HG03460 (cell line): ENCODE measurements around the gene RUNDC3A.
"Not testable (repeated sequence)": the region's sequence is repeated elsewhere in the genome, so short reads cannot be mapped to it uniquely, and the experiment has no call there.

Source experiments
- ATAC-seq: cut with Tn5 transposase; IDR thresholded peaks from one replicate; pipeline ENCODE4 v1.9.1; 2021; ENCODE audit not compliant: unreplicated experiment

Gene RUNDC3A

DNA sequence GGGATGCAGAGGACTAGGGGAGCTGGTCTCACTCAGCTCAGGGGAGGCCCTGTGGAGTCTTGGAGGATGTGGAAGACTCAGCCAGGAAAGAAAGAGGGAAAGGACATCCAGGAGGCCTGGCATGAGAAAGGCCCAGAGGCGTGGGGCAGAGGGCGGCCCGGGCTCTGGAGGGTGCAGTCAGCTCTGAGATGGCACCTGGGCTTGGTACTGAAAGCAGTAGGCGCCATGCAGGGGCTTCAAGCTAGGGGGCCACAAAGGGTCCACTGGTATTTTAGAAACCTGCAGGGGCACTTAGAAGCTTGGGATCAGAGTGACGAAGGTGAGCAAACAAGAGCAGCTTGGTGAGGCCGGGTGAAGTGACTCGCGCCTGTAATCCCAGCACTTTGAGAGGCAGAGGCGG is 49.7 kb downstream of the RUNDC3A start:
- no peak for ATAC-seq

DNA sequence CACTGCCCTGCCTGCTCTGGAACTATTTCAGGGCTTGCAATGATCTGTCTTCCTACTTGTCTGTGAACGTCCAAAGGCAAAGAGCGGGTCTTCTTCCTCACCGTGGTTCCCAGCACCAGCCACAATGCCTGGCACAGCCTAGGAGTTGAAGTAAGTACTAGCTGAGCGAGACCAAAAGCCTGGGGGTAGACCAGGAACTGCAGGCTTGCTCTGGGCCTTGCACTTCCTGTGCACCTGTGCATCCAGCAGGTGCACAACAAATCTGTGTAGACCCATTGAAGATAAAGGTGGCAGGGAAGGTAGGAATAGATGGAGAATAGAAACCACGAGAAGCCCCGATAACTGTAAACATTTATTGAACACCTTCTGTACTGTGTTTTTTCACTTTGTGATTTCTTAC is 50.6 kb downstream of the RUNDC3A start:
- no peak for ATAC-seq

DNA sequence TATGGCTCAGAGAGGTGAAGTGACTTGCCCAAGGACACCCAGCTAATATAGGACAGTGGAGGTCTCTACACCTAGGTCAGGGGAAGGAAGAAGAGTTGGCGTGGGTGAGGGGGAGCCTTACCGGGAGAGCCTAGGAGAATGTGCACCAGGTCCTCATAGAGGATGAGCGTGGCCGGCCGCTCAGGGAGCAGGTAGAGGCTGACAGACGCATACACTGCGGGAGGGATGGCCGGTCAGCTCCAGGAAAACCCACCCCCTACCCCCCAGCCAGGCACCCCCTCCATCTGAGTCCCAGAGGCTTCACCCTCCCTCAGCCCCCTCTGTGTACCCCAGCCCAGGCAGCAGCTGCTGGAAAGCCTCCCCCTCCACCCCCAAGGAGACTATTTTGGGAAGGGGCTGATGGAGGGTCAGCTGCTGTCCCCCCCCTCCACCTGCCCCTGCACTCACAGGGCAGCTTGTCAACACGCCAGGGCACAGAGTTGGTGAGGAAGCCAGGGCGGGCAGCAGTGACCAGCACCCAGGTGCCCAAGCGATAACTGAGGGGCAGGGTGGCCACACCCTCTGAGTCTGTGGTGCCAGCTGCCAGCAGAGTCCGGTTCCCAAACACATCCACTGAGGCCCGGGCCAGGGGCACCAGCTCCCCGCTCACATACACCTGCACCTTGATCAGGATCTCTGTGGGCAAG is 51.2 kb downstream of the RUNDC3A start:
- ATAC-seq = no peak

DNA sequence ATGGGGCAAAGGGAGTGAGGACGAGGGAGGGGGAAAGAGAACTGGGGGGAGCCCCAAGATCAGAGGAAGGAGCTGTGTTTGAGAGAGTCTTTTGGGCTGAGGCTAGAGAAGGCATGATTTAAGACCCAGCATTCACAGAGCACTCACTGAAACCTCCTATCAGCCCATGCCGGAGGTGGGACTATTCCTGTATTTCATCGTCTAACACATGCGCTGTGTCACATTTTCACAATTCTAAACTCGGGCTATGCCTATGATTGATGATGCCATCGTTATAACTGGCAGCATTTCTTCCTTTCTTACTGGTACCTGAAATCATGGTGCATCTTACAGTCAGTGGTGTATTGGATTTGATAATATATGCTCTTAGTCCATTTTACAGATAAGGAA is 51.7 kb downstream of the RUNDC3A start:
- ATAC-seq = no peak

DNA sequence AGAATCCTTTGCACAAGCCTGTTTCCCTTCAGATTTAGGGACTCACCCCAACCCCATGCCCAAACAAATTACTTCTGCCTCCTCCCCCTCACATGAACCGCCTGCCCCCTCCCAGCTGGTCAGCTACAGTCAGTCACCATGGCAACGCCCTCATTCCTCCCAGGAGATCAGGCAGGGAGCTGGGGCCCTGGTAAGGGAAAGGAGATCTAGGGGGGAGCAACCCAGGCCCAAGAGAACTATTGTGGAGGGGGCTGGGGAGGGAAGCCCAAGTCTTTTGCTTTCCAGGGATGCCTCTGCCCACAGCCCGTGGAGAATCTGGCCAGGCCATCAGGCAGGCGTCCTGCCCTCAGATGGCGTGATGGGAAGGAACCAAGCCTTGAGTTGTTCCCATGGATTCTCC is 52.4 kb downstream of the RUNDC3A start:
- no peak for ATAC-seq

DNA sequence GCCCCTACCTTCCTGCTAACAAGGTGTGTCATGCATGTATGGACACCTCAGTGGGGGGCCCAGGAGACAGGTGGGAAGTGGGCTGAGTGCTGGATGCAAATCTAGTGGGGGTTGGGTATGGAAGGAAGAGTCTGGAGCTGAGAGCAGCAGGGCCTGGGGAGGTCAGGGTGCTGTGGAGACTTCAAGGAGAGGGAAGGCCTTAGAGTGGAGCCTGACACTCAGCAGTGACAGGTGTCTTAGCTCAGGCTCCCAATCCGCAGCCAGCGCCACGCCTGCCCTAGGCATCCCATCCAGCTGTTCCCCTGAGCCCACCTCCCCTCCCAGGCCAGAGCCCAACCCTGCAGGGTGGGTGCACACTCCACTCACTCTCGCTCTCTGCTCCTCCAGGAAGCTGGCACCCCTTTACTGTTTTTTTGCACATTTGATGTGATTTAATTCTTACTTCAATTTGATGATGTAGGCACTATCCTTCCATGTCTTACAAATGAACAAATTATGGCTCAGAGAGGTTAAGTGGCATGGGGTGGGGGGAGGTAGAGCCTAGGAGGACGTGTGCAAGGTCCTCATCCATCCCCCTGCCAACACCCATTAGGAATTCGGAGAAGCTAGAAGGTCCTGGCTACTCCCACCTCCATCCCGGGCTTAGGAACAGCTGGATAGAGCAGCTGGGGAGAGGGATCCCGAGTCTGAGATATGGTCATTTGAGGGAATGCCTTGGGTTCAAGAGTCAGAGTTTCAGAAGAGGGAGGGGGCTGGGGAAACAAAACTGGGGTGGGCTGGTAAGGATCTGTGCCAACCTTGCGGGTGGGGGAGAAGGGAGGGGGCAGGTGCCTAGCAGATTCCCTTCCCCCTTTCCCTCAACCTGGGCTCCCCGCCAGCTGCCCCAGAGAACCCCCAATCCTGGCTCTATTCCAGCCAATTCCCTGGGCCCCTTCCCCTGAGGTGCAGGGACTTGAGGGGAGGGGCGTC is 53.2 kb downstream of the RUNDC3A start:
- ATAC-seq = no peak

DNA sequence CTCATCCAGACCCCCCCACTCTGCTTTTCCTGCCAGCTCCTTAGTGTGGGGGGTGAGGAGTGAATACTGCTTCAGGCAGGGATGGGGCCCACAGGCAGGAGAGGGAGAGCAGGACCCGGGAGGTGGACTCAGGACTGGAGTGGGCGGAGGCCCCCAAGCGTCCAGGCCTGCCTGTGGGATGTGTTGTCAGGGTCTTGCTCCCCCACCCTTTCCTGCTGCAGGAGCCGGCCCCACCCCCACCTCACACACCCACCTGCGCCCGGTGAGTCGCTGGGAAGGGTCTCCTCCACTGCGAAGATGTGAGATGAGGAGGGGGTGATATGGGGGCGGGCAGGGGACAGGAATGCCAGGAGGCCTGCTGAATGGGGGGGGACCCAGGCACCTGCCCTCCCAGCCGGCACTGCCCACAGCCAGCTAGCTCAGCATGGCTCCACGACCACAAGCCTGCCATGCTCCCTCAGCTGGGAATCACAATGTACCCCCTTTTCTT is 54.1 kb downstream of the RUNDC3A start:
- ATAC-seq = no peak

DNA sequence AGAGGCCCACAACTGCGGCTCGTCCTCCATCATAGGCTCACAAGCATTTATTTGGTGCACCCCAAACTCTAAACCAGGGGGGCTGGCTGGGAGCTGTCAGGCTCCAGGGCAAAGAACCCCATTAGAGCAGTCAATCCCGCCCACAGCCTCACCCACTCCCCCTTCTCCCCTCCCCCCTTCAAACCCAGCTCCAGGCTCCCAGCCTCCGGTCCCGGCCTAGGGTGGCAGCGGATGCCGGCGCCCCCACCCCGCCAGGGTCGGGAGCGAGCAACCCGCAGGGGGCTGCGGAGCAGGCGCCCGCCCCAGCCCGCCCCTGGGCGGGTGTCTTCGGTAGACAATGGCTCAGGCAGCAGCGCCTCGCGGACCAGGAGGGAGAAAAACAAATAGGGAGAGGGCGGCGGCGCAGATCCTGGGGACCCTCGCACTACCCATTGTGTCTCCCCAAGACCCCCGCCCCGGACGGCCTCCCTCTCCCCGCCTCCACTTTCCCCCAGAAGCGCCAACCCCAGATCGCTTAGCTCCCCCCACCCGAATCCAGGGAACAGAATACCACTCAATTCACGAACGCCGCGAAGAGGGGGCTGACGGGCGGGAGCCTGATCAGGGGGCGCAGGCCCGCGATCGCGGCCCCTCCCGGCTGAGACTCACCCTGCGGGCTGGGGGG is 54.7 kb downstream of the RUNDC3A start:
- ATAC-seq = no peak

DNA sequence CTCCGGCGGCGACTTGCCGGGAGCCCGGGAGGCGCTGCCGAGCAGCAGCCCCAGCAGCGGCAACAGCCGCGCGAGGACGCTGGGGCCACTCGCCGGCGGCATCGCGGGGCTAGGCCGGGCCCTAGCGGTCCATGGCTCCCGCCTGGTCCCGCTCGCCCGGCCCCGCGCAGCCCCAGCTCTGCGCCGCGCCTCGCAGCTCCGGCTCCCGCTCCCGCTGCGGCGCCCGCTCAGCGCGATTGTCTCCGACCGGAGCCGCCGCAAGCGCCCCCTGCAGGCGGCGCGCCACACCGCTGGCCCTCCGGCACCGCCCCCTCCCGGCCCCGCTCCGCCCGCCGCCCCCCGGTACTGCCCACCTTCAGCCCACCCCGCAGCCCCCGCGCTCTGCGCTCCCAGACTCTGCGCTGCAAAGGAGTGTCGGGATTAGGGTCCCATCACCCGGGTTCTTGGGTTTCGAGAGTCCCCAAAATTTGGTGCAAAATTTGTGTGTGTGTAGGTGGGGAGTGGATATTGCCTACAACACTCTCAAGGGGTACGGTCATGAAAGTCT is 55.3 kb downstream of the RUNDC3A start, which contains the start of gene FAM171A2:
FAM171A2 (minus strand) TSS at position 241 of the 547 bp plus-strand sequence; CDS start at position 102, 139 bp downstream.
- no peak for ATAC-seq

DNA sequence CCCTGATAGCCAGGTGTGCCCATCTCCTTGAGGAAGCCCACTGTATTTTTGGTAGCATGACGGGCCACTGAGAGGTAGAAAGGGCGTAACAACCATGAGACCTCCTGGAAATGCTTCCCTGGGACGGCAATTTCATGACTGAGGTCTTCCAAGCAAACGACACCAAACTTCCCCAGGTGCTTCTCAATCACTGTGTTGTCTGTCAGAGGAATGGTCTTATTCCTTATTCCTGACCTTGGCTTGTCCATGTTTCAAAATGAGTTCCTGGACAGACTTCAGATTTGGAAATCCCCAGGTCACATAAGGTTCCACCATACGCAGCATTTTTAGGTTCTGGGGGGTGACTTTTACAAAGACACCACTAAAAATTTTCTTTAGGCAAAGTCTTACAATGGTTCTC is 56.6 kb downstream of the RUNDC3A start:
- not testable (repeated sequence) for ATAC-seq

DNA sequence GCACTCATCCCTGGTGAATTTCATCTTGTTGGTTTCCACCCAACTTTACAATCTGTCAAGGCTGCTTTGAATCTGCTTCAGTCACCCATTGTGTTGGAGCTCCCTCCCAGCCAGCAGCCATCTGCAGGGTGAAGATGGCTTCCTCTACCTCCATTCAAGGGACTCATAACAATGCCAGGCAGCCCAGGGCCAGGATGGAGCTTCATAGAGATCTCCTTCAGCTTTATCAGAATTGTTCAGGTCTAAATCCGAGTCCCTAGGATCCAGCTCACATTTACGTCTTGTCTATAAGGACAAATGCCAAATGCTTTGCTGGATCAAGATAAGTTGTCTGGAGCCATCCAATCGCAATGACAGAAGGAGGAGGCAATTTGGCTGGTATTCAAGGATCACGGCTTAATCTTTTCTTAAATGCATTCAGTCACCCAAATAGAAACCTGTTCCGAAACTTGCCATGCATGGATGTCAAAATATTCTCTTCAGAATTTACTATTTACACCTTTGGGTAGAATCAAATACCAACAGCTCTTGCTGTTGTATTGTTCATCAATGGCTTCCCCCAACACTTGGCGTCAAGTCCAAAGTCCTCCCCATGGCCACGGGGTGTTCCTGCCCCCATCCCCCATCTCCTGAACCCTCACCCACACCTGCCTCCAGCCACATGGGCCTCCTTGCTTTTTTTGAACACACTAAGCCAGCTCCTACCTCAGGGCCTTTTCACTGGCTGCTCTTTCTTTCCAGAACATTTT is 59.0 kb downstream of the RUNDC3A start:
- no peak for ATAC-seq
